ENCODE measurements around the gene PCSK9.

Gene PCSK9

DNA sequence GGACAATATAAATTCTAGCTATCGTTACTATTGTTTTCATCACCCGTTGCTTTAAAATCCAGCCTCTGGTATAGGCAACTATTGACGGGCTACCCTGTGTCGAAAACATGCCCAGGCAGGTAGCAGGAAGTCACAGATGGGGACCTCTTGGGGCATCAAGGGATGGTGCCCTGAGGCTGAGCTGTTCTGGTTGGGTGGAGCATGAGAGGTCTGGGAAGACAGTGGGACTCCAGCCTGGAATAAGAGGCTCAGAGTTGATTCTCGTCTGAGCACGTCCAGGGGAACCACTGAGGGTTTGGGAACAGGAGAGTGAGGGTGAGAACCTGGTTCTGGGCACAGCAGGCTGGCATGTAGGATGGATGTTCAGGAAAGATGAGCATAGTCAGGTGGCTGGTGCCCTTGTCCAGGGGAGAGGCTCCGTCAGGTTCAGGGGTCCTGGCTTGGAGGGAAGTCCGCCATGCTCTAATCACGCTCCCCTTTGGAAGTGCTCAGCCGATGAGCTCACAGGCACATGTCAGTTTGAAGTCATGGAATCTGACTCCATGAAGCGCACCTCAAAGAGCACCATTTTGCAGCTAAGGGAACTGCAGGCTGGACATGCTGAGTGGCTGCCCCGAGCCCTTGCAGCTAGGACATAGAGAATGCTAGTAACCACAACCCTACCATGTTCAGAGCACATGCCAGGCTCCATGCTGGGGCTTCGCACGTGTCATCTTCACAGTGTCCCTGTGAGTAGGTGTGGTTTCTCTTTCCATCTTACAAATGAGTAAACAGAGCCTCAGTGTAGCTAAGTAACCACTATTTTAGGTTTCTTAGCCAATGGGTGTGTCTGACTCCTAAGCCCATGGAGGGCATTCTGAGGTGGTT, 21.0 kb downstream of the PCSK9 start:
- DNase-seq, result peak; percentile 61

DNA sequence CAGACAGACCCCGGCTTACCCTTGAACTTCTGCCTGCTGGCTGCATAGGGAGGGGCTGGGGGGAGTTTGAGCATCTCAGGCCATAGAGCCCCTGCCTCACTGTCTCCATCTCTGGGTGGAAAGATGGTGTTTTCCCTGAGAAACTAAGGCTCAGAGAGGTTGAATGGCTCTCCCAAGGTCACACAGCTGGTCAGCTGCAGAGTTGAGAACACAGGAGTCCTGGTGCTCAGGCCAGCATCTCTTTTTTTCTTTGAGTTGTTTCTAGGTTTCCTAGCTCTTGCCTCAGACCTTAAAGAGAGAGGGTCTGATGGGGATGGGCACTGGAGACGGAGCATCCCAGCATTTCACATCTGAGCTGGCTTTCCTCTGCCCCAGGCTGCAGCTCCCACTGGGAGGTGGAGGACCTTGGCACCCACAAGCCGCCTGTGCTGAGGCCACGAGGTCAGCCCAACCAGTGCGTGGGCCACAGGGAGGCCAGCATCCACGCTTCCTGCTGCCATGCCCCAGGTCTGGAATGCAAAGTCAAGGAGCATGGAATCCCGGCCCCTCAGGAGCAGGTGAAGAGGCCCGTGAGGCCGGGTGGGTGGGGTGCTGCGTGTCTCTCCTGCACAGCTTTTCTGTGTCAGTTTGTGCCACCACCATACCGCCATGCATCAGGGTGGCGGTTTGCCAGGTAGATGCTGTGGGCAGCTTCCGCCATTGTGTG, 21.8 kb downstream of the PCSK9 start:
- no peak for DNase-seq

DNA sequence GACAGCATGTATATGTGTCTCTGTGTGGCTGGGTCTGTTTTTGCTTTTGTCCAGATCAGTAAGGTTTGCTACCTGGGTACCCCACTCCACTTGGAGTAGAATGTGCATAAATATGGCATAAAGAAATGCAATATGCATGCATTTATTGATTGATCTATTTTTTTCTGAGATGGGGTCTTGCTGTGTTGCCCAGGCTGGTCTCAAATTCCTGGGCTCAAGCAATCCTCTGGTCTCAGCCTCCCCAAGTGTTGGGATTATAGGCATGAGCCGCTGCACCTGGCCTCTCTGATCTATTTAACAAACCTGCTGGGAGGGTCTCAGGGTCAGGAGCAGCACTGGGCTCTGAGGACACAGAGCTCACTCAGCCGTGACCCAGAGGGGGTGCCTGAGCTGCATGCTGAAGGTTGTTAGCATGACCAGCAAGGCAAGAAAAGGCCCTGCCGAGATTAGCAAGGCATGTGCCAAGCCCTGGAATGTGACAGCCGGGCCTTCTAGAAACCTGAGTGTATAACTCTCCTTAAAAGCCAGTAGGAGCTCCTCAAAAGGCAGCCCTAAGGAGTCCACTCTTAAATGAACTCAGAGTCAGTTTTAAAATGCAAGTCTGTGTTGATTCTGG, 22.5 kb downstream of the PCSK9 start:
- DNase-seq, result no peak

DNA sequence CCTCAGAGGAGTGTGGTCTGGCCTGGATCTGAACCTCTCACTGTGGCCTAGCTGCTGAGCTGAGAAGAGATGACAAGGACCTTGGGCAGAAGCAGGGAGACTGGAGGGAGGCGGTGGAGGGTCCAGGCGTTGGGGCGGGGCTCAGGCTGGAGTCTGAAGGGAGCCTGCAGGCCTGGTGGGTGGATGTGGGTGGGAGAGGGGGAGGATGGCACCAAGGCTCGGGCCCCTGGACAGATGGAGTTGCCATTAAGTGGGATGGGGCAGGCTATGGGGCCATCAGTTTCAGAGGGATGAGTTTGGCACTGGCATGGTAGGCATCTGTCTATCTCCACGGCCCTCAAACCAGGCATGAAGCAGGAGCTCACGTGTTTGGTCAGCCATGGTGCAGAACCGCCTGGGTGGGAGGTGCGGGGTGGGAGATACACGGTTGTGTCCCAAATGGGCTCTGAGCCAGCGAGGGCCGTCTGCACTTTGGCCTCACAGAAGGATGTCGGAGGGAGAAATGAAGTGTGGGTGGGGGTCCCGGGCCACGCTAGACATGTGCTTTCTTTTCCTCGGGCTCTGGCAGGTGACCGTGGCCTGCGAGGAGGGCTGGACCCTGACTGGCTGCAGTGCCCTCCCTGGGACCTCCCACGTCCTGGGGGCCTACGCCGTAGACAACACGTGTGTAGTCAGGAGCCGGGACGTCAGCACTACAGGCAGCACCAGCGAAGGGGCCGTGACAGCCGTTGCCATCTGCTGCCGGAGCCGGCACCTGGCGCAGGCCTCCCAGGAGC, 23.6 kb downstream of the PCSK9 start:
- DNase-seq, result no peak

DNA sequence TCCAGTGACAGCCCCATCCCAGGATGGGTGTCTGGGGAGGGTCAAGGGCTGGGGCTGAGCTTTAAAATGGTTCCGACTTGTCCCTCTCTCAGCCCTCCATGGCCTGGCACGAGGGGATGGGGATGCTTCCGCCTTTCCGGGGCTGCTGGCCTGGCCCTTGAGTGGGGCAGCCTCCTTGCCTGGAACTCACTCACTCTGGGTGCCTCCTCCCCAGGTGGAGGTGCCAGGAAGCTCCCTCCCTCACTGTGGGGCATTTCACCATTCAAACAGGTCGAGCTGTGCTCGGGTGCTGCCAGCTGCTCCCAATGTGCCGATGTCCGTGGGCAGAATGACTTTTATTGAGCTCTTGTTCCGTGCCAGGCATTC, 24.2 kb downstream of the PCSK9 start:
- DNase-seq, result no peak

DNA sequence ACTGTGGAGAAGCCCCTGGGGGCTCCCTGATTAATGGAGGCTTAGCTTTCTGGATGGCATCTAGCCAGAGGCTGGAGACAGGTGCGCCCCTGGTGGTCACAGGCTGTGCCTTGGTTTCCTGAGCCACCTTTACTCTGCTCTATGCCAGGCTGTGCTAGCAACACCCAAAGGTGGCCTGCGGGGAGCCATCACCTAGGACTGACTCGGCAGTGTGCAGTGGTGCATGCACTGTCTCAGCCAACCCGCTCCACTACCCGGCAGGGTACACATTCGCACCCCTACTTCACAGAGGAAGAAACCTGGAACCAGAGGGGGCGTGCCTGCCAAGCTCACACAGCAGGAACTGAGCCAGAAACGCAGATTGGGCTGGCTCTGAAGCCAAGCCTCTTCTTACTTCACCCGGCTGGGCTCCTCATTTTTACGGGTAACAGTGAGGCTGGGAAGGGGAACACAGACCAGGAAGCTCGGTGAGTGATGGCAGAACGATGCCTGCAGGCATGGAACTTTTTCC, 24.8 kb downstream of the PCSK9 start:
- no peak for DNase-seq

DNA sequence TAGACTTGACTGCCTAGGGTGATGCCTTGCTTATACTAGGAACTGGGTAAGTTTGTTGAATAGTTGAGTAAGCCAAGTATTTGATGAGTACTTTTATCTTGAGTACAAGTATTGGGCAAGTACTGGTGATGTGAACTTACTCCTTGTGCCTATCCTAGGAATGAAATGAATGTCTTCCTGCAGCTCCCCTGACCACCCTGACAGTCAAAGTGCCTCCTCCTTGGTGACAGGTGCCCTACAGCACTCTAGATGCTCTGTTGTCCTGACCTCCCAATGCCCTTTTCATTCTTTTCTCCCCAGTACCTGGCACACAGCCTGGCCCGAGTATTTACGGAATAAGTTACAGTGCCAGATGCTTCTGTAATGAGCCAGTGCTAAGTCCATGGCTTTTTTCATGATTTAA, 25.5 kb downstream of the PCSK9 start:
- DNase-seq, result no peak

DNA sequence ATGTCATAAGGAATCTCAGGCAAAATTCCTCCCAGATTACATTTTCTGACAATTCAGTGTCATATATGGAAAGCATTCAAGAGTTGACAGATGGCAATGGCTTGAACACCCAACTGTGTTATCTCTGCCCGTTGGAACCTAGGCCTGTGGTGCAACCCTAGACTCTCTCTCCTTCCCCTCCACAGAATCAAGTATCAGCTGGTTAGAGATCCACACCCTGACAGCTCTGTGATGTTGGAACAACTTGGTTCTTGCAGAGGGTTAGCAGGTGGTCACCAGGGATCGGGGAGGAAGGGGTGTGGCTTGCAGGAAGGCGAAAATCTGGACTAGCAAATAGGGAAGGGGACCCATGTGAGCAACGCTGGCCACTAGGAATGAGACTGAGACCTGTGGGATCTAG, 26.3 kb downstream of the PCSK9 start:
- no peak for DNase-seq

DNA sequence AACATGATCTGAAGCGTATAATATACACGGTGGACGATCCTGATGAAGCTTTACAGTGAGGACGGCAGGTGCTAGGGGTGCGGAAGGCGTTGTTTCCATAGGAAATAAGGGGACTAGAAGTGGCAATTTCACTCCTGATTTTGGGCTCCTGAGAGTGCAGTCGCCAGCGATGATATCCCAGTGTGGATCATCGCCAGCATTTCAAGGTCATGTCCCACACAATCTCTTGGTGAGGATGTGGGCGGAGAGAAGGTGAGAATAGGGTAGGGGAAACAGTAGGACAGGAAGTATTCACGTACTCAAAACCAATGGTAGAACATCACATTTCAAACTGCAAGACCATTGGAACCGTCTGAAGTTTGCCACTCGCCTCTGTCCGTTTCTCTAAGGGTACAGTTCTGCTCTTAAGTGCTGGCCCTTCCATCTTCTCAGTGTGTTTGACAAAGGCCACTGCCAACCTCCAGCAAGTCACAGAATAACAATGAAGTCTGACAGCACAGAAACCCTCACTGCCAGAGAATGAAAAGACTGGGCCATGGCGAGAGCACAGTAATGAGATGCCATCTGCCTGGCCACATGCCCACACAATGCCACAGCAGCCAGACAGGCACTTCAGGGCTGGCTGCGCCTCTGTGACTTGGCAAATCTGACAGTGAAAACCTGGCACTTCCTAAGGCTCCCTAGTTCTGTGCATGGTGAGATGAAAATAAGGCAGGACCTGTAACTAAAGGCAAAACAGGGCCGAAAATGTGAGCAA, 27.9 kb downstream of the PCSK9 start:
- DNase-seq, result no peak

DNA sequence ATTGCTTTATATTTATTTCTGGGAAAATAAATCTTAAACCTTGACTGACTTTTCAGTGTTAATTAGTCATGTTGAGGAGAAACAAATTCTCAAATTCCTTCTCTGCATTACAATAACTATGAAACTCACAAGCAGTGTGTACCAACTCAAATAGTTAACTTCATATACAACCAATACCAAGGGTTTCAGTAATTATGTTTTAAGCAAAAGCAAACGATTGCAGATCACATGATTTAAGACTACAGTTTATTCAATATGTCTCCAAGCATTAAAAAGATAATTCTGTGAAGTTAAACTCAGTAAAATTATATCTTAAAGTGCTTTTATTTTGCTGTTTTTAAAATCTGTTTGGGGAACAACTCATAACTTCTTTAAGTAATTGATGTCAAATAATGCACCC, 28.6 kb downstream of the PCSK9 start:
- DNase-seq, result no peak

- DNase-seq, result no peak
These were observed 29.3 kb downstream of the PCSK9 start for GRCh38 chr1:55068638-55069037.

- no peak for DNase-seq
These were observed 29.9 kb downstream of the PCSK9 start for GRCh38 chr1:55069280-55069679.

GRCh38 chr1:55070293-55071164, 31.2 kb downstream of the PCSK9 start:
- DNase-seq, result no peak

DNA sequence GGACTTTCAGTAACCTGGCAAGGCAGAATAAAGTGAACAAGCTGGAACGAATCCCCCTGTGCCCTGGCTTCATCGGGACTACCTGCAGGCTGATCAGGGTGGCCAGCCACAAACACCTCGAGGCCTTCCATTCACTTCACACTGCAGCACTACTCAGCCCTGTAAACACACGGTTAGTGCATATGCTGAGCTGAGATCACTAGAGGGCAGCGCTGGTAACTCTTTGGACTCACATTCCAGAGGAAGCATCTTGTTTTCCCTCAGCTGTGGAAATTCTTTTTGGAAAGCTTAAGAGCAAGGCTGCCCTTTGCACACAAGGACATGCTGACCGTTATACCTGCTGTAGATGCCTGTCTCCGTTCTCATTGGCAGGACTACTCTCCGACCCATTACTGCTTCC, 32.1 kb downstream of the PCSK9 start:
- DNase-seq, result no peak

DNA sequence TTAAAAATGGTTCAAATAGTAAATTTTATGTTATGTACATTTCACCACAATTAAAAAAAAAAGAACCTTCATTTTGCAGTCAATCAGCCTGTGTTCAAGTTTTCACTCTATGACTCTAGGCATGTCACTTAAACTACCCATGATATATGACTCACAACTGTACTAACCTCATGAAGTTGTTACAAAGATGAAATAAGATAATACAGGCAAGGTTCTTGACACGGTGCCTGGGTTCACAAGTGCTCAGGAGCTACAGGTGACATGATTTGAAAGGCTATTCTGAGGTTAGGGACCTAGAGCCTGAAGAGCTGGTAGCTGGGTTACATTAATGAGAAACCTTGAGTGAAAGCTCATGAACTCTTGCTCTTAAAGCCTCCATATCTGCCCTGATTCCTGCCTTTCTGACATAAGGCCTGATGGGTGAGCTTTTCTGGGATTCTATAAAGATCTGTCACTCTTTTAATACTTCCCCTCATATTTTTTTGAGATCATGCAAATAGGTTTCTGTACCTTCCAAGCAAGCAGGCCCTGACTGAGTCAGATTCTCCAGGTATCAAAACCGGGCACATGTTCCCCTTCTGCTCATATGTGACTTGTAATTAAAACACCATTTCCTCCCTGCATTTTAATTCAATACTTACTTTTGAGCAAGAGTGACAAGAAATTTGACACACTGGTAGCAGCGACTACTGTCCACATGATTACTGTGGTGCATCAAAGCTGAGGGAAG, 34.0 kb downstream of the PCSK9 start:
- no peak for DNase-seq

GRCh38 chr1:55074455-55074854, 35.1 kb downstream of the PCSK9 start:
- no peak for DNase-seq

GRCh38 chr1:55076356-55076755, 37.0 kb downstream of the PCSK9 start:
- no peak for DNase-seq

DNA sequence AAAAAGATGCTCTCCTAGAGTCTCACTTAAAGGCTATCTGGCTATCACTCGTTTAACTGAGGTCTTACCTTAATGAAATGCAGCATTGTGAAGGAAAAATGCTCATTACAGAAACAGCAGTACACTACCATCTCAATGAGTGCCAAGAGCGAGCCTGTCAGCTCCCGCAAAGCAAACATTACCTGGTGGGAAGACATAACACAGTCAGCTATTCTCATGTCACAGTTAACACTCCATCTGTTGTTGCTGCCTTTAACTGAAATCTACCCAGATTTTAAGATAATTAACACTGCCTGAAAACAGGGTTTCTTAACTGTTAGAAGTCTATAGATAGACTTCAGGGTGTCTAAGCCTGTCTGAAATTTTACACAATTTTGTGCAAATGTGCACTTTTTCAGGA, 39.1 kb downstream of the PCSK9 start:
- DNase-seq, result no peak

- DNase-seq, result no peak
These were observed 40.3 kb downstream of the PCSK9 start for GRCh38 chr1:55079651-55080050.

DNA sequence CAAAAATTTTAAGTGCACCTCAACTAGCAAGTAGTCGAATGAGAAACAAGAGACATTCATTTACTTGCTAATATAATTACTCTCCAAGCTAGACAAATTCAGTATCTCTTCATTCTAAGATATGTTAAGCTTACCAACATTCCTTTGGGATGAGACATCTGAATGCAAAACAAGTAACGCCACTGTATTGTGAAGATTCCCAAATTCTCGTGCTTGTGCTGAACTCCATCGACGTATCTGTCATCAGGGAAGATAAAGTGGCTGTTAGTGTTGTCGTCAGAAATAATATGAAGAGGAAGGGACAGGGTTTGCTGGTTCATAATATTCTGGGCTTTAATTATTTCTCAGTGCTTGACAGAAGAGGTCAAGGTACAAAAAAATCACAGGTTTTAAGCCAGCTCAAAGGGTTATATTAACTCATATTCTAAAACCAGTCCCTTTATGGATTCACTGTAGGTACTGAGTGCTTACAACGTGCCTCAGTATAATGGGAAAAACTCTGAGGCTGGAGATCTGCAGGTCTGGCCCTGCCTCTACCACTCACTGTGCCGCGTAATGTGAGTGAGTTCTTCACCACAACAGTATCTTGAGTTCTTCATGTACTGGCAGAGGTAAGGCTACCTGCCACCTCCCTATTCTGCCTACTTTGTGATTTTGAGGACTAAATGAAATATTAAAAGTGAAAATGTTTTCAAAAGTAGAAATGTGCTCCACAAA, 42.0 kb downstream of the PCSK9 start:
- DNase-seq, result no peak

Data from activated CD8-positive, alpha-beta memory T cell treated with anti-CD3 and anti-CD28 coated beads, Interleukin-2, amount 50 U/mL, for 48 hours (primary cell).